Frontal cortex (tissue), 4 donors: ENCODE data around the gene RFX3. TPM values are rescaled to one million over a fixed set of nuclear protein-coding genes. Genes with fewer than 3 reads are reported as not detected.

Experiments
- DNase-seq, 2 donors: peaks; one replicate each; pipeline ENCODE4 v3.0.0; 2012; ENCODE audit warnings: low spot score in 2 of 2
- FAIRE-seq: peaks from 2 replicates; lab custom pipeline; 2012; peaks lifted over from hg19 to GRCh38; lab: Jason Lieb, UNC
- total RNA-seq: library from RNA; depleted of rRNA; stranded (reverse); fragments of >200 nt; gene quantifications from one replicate; pipeline ENCODE4 v1.2.3, GENCODE V29; 2014
- donor health status: control.
- donor health status: control.
- donor health status: control.

Gene RFX3
- total RNA-seq = 72.2 TPM

DNA sequence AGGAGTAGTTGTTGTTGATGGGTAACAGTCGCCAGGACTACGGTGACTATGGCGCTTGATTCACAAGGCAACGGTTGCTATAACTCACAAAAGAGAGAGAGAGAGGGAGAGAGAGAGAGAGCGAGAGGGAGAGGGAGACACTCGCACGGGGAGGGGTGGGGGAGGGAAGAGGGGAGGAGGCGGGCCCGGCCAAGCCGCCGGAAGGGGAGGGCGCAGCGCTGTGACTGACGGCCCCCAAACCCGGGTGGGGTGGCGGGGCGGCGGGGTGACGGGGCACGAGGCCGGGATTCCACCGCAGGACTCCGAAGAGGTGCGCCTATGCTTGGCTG lies at the start of gene RFX3:
RFX3 (minus strand) TSS at position 166 of the 329 bp plus-strand sequence. CDS start 130,413 bp downstream, outside the sequence.
- DNase-seq (peak; percentile 88 to 94), FAIRE-seq (no peak)

DNA sequence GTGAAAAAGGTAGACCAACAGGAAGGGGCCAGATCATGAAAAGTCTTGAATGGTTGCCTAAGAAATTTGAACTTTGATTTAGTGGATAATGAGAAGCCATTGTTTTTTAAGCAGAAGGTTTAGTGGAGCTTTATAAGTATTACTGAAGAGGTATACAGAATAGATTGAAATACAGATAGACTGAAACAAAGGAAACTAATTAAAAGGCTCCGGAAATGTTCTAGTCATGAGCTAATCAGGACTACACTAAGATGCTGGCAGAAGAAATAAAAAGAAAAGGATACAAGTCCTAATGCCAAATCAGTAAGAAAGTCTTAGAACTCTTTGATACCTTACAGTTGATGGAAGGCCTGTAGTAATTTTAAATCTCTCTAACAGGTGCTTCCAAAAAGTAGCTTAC lies 45.7 kb upstream of the RFX3 start:
- DNase-seq (no peak), FAIRE-seq (no peak)

DNA sequence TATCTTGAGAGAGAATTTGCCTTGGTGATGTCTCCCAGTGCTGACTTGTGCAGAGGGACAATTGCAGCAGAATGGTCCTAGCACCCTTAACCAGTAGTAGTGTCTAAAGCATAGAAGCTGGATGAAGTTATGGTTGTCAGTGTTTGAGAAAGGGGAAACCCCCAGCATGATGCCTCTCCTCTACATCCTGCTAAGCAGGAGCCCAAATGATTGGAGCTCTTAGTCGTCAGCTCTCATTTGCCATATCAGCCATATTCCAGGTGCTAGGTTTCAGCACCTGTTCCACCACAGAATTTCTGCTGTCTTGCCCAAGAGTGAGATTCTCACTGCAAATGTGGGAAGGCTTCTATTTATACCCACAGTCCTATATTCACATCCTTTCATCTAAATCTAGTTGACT lies 43.7 kb upstream of the RFX3 start:
- FAIRE-seq (no peak), DNase-seq (no peak)

DNA sequence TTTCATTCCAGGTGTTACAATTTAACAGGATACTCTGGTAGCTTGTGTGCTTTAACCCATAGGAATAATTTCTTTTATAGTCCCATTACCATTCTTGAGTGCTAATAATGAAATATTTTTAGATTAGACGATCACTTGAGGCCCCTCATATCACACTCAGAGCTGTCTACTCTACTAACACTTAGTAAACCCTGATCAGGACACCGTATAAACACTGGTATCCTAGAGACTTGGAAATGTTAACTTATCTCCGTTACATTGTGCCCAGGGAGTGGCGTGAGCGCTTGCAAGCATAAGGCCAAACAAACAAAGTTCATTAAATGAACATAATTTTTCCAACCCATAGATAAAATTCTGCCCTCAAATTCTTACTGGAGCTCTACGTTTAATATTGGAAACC lies 42.2 kb upstream of the RFX3 start:
- FAIRE-seq (no peak), DNase-seq (no peak)

DNA sequence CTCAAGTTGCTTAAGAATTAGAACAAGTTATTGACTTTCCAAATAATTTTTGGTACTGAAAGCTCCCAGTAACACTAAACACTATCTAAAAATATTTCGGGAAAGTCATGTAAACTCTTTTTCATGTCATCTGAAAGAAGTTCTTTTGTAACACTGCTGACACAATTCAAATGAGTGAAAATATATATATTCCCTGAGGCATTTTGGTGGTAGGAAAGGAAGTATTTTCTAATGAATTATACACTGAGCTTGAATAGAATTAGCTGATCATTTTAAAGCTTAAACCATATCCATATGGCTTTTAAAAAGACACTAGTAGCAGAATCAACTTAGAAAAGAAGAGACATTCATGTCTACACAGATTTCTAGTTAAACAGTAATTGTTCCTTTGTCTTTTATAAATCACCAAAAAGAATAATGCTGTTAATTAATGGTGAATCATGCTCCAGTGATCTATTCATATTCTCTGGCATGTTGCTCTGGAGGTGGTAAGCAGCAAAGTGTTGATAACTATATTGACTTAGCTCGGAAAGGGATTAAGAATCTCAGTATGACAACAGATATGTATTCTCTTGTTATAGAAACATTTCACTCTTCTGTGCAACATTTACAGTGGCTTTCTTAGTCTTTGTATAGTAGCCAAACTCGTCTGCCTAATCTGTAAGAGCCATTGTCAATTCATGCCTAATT lies 27.4 kb upstream of the RFX3 start:
- FAIRE-seq (no peak), DNase-seq (no peak)

DNA sequence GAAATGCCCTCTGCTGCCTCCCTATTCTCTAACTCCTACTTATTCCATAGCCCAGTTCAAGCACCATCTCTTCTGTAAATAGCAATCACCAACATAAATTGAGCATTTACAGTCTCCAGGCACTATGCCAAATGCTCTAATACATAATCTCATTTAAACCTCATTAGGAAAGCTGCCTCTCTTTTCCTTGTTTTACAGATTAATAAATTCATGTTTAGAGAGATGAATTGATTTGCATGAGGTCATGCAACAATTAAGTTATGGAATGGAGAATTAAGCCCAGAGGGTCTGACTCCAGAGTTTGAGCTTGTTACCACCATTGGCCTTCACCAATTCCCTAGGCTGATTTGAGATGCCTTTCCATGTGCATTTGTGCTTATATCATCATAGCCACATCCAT lies 23.4 kb upstream of the RFX3 start:
- no peak for DNase-seq
- FAIRE-seq = no peak

DNA sequence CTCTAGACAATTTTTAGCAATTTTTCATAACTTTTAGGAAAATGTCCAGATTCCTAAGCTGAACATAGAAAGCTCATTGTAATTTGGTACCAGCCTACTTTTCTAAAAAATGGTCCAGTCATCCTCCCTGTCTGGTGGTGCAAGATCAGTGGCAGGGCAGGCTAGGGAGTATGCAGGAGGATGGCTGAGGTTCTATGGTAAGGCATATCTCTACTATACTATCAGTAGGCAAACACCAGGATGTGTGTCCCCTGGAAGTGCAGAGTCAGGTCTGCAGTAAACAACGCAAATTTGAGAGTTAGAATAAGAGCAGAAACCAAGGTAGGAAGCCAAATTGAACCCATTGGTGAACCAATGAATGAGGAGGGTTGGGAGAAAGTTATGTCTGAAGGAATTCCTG lies 22.8 kb upstream of the RFX3 start:
- FAIRE-seq = no peak

DNA sequence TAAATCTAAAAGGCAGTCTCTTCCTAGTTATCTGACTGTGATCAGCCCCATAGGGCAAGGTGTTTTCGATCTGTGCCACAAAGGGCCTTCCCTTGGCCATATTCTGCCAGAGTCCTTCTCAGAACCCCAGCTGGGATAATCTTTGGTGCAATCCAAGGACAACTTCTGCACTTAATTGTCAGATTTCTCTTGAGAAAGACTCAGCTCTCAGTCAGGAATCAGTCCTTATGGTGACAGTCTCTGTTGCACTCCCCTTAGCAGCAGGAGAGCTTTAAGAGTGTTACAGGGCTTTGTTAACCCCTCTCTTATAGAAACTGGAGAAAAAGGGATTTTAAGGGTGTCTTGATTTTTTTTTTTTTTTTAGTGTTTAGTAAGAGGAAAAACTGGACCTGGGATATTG lies 15.4 kb upstream of the RFX3 start:
- DNase-seq (no peak), FAIRE-seq (no peak)

More for the DNA sequence above, 22.8 kb upstream of the RFX3 start:
- DNase-seq = no peak

DNA sequence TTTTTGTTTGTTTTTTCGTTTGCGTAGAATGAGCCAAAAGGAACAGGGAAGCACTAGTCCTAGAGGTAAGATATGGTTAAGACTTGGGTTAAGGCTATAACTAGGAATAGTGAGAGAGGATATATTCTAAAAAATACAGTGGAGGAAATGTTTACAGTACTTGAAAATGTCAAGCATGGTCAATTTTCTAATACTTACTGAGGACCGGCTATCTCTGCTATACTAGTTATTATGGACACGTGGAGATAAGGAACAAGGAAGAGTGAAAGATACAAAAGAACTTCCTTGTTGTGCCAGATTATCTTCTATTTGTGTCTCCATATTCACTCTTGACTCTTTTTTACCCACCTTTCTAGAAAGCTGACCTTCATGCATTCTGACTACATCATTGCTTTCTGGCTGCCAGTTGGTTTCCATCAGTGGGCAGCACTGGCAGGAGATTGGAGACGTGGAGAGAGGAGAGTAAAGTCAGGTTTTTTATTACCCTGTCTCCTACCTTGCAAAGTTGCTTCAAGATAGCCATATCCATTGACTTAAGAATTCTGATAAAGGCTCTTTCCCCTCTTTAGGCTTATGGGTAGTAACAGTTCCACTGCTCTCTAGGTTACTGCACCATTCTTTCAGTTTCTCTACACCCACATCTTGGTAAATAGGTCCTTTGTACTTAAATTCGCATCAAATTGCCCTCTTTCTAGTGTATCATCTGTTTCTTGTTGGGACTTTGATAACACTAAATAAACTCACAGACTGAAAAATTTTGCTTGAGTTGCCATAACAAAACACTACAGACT lies 9.0 kb upstream of the RFX3 start:
- FAIRE-seq = no peak
- DNase-seq = no peak

DNA sequence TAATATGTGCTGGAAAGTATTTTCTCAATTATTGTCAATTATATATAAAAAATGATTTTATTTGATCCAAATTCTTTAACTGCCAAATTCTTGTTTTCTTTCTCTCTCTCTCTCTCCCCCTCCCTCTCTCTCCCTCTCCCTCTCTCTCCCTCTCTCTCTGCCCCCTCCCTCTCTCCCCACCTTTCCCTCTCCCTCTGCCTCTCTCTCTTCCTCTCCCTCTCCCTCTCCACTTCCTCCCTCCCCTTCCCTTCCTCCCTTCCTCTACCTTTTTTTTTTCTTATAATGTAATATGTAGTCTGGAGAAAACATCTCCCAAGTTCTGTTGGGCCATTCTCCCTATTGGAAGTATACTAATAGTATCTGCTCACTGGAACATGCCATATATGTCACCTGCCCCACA lies 6.4 kb upstream of the RFX3 start:
- FAIRE-seq (no peak), DNase-seq (no peak)

DNA sequence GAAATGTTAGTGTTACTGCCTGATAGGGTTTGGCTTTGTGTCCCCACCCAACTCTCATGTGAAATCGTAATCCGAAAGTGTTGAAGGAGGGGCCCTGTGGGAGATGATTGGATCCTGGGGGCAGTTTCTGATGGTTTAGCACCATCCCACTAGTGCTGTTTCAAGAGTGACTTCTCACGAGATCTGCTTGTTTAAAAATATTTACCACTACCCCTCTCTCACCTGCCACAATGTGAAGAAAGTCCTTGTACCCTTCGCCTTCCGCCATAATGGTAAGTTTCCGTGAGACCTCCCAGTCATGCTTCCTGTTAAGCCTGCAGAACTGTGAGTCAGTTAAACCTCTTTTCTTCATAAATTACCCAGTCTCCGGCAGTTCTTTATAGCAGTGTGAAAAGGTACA lies 2.6 kb upstream of the RFX3 start:
- DNase-seq = no peak
- no peak for FAIRE-seq

DNA sequence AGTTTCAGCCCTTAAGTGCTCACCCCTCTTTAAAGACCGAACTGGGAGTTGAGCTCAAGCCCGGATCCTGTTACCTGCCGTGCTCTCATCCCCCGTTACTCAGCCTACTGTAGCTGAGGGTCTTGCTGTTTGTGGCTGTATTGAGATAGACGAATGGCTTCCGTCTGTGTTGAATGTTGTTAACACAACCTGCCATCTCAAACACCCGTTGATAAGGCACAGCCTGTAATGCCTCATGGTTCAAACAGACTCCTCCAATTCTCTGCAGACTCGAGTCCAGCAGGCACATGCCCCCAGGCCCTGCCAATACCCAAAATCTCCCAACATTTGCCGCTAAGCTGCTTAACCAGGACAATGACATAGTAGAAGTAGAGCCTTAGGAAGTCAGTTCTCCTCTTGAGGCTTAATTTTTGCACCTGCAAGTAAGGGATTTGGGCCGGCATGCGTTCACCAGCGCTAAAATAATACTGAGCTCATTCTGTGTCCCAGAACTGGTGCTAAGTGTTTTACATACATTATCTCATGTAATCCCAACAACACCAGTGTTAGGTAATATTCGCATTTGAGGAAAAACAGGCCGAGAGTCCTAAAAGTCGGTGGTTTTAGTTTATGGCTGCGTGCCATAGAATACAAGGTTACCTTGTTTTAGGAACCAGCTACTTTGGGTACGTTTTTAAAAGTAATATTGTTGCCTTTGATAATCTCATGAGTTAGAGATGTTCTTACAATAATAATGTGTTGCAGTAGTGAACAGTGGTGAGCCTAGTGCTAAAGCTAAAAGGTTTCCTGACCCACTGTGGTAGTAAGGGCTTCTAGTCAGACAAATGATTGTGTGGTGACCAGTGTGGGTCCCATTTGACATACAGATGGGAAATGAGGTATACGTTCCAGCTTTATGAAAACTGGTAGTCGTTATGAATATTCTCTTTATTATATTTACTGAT lies 1.5 kb upstream of the RFX3 start:
- no peak for FAIRE-seq
- DNase-seq = no peak

DNA sequence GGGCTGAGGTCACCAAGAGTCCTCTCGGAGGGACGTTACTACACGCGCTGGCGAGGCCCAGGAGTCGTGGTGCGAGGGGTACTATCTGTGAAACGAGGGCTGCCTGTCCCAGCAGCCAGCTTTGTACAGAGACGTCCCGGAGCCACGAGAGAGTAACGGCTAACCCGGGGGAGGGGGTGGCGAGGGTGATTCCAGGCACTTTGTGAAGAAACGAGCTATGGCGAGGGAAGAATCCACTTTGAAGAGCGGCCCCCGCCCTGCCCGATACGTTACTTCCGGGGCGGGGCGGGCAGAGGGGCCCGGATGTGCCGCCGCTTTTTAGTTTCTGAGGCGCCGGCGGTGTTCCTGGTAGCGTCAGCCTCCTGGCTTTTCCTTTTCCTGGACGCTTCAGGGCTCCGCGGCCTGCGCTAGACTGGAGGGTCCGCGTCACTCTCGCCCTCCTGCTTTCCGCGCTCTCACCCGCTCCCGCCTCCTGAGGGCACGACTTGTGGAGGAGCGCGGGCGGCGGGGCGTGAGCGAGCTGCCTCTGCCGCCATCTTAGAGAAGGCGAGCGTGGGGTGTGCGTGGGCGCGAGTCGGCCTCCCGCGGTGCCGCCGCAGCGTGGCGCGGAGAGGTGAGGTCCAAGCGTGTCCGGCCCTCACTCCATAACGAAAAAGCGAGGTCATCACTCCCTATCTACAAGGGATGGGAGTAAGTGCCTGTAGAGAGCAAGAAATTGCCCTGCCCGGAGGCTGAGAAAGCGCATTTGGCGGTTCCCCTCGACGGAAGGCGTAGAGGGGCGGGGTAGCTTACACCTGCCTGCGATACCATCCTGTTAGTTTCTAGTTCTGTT lies 580 bp upstream of the RFX3 start:
- FAIRE-seq (no peak), DNase-seq (peak; percentile 79 to 88)

DNA sequence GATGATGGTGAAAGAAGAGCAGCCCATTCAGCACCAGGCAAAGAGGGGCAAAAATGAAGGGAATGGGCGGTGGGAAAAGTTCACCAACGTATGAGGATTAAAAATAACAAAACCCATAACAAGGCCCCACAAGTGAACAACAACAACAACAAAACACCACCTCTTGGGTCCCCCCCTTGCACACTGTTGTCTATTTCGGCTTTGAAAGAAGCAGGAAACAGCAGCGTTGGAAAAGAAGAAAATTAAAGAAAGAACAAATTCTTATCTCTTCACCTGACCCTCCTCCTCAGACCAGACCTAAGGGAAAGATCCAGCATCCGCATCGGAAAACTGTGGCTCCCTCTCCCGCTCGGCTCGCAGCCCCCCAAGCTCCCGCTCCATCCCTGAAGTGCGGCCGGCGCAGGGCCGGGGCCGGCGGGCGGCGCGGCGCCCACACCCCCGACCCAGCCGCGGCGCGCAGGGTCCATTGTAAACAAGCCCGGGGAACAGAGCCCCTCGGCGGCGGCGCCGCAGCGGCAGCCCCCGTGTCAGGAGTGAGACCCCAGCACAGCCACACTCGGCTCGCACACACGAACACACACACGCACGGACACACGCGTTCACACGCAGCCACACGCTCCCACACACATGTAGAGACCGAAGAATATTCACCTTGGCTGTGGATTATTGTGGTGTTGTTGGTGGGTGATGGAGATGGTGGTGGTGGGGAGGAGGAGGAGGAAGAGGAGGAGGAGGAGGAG lies 535 bp downstream of the RFX3 start:
- DNase-seq (no peak), FAIRE-seq (no peak)

DNA sequence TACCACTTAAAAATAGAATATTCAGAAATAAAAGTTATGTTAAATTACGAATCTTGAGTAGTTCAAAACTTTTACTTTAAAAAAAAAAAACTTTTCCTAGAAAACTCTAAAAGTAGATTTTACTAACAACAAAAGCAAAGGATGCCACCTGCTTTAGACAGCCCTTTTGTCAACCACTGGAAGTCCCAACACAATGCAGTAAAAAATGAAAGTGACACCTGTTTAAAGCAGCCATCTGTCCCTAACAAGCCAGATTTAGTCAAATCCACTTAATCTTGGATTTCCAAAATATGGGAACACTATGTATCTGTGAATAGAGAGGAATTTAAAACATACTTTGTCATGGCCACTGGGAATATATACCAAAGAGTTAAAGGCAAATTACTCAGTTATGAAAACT lies 3.8 kb downstream of the RFX3 start:
- no peak for FAIRE-seq
- DNase-seq = no peak

DNA sequence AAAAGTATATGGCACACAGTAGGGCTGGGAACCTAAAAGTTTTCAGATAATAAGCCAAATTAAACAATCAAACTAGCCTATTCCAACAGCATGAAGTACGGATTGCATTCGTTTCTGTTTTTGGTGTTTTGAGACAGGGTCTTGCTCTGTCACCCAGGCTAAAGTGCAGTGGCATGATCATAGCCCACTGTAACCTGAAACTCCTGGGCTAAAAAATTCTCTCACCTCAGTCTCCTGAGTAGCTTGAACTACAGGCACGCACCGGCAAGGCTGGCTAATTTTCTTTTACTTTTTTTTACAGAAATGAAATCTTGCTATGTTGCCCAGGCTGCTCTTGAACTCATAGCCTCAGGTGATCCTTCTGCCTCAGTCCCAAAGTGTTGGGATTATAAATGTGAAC lies 5.2 kb downstream of the RFX3 start:
- DNase-seq (no peak), FAIRE-seq (no peak)

DNA sequence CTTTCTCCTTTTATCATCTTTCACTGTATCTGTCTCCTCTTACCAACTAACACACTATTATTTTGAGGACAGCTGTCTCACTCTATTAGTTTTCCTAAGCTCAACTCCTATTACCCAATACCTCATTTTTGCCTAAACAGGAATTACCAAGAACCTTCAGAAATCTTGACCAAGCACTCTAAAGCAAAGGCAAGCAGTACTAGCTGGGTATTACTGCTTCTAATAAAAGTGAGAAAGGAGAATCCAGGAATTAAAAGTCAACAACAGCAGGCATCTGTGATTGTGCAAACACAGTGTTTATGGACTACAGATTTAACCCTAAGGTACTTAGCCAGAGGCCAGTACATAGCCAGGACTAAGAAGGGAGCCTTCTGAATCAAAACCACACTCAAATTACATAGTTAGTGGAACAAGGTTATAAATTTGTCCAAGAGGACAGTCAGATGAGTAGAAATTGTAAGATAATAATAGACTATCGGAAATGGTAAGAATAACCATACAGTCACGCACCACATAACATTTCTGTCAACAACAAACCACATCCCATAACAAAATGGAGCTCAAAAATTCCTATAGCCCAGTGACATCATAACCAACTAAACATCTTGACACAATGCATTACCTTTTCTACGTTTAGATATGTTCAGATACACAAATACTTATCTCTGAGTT lies 8.3 kb downstream of the RFX3 start:
- FAIRE-seq = no peak
- no peak for DNase-seq

DNA sequence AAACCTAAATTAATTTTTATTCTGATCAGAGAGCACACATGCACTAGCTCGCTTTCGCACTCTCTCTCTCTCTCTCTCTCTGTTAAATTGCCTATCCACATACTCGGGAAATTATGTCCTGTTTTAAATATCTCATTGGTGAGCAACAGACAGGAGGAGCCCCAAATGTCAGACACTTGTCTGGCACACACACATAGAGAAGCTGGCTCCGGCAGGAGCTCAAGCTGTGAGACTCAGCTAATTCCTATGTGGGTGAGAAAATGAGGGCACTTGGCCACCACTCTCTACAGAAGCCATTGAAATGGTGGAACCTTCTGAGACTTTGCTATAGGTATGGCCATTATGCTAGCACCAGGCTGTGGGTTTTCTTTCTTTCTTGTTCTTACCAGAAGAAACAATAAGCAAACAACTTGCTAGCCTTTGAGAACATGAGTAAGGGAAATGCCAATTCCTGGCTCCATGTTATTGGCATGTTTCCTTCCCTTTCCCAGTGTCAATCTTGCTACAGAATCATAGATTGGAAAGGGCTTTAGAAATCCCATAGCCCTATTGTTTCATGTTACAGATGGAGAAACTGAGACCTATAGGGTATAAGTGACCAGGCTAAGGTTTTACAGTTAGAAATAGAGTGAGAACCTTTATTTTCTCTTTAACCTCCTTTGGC lies 9.0 kb downstream of the RFX3 start:
- FAIRE-seq = no peak
- no peak for DNase-seq
